NT2/D1 (cell line): ENCODE data around the gene CALHM5.
A peak's percentile ranks its signal among the peaks of the same experiment; 100 is the strongest.

Experiments
- DNase-seq: peaks from one replicate; pipeline ENCODE4 v3.0.0-alpha.2; 2011; ENCODE audit warnings: low read depth, low spot score
- H3K27me3 ChIP-seq: 2 replicates; pipeline ENCODE4 v1.6.0; 2011; ENCODE audit warnings: mild to moderate bottlenecking; ENCODE audit not compliant: insufficient read length, insufficient read depth
- H3K36me3 ChIP-seq: 2 replicates; pipeline ENCODE4 v1.6.1; 2011; ENCODE audit warnings: mild to moderate bottlenecking, low read length, mixed read lengths; ENCODE audit not compliant: insufficient read depth, insufficient read length
- H3K4me1 ChIP-seq: 2 replicates; pipeline ENCODE4 v1.5.1; 2011; ENCODE audit not compliant: insufficient read depth, insufficient read length
- H3K4me3 ChIP-seq: 2 replicates; pipeline ENCODE4 v1.5.1; 2011; ENCODE audit warnings: low read depth; ENCODE audit not compliant: insufficient read length
- H3K9ac ChIP-seq: 2 replicates; pipeline ENCODE4 v1.6.0; 2011; ENCODE audit warnings: low read depth; ENCODE audit not compliant: insufficient read length
- H3K9me3 ChIP-seq: 2 replicates; pipeline ENCODE4 v1.5.1; 2011; ENCODE audit warnings: mild to moderate bottlenecking, low read length; ENCODE audit not compliant: insufficient read depth
- SUZ12 ChIP-seq: IDR thresholded peaks from 2 replicates; pipeline ENCODE4 v1.6.1; 2011; ENCODE audit not compliant: insufficient read length, insufficient read depth; ENCODE audit errors: extremely low read depth
- YY1 ChIP-seq: IDR thresholded peaks from 2 replicates; pipeline ENCODE4 v1.6.1; 2011; ENCODE audit not compliant: insufficient read length, insufficient read depth
- ZNF274 ChIP-seq: IDR thresholded peaks from 2 replicates; pipeline ENCODE4 v1.6.1; 2011; ENCODE audit warnings: mild to moderate bottlenecking, low read depth, low read length

Gene CALHM5

GRCh38 chr6:116524236-116524635 is 12.8 kb downstream of the CALHM5 start:
- no peaks in the 10 kb centered on the region for H3K9me3 ChIP-seq
- no peak overlapping the region for H3K4me3 ChIP-seq
- no peaks in the 10 kb centered on the region for H3K27me3 ChIP-seq
- H3K36me3 ChIP-seq: no peaks in the 10 kb centered on the region
- TF ChIP-seq SUZ12 (no peak), ZNF274 (no peak), YY1 (no peak)
- no peak for DNase-seq
- H3K4me1 ChIP-seq: no peaks in the 10 kb centered on the region
- no peak overlapping the region for H3K9ac ChIP-seq

- H3K4me1 ChIP-seq: no peaks in the 10 kb centered on the region
- TF ChIP-seq YY1 (no peak), SUZ12 (no peak), ZNF274 (no peak)
- no peak for DNase-seq
Measured at GRCh38 chr6:116528133-116528532, 16.7 kb downstream of the CALHM5 start.

GRCh38 chr6:116528780-116529179 is 17.3 kb downstream of the CALHM5 start:
- Histone ChIP-seq H3K27me3 (no peaks in the 10 kb centered on the region), H3K9ac (no peak overlapping the region), H3K4me1 (no peaks in the 10 kb centered on the region), H3K4me3 (no peak overlapping the region), H3K9me3 (no peaks in the 10 kb centered on the region), H3K36me3 (no peaks in the 10 kb centered on the region)
- no peak for TF ChIP-seq SUZ12
- no peak for TF ChIP-seq YY1
- TF ChIP-seq ZNF274: no peak
- no peak for DNase-seq

More at GRCh38 chr6:116528133-116528532, 16.7 kb downstream of the CALHM5 start:
- Histone ChIP-seq H3K4me3 (no peak overlapping the region), H3K36me3 (no peaks in the 10 kb centered on the region), H3K27me3 (no peaks in the 10 kb centered on the region), H3K9me3 (no peaks in the 10 kb centered on the region), H3K9ac (no peak overlapping the region)

GRCh38 chr6:116529466-116530290 is 18.2 kb downstream of the CALHM5 start:
- TF ChIP-seq ZNF274 (no peak), YY1 (no peak), SUZ12 (no peak)
- no peak overlapping the region for H3K9ac ChIP-seq
- no peaks in the 10 kb centered on the region for H3K27me3 ChIP-seq
- no peak for DNase-seq
- H3K4me3 ChIP-seq: no peak overlapping the region
- no peaks in the 10 kb centered on the region for H3K9me3 ChIP-seq
- H3K36me3 ChIP-seq: no peaks in the 10 kb centered on the region
- H3K4me1 ChIP-seq: no peaks in the 10 kb centered on the region

DNA sequence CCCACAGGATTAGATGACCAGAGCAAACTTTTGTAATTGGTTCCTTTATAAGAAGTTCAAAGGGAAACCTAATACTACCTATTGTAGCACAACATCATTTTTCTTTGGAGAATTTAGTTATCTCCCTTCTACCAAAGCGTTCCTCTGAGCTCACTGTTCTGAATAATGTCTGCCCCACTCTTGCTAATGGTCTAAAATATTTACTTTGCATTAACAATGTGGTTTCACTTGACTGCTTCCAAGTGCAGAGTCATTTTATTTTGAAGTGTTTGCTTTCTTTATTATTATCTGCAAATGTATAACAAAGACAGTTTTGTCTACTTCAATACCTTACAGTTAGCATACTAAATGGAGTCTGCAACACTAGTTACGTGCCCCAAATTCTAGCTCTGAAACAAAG is 19.0 kb downstream of the CALHM5 start:
- DNase-seq: no peak
- Histone ChIP-seq H3K27me3 (no peaks in the 10 kb centered on the region), H3K36me3 (no peaks in the 10 kb centered on the region), H3K4me3 (no peak overlapping the region), H3K9me3 (no peaks in the 10 kb centered on the region), H3K4me1 (no peaks in the 10 kb centered on the region), H3K9ac (no peak overlapping the region)
- TF ChIP-seq SUZ12: no peak
- no peak for TF ChIP-seq YY1
- TF ChIP-seq ZNF274: no peak

DNA sequence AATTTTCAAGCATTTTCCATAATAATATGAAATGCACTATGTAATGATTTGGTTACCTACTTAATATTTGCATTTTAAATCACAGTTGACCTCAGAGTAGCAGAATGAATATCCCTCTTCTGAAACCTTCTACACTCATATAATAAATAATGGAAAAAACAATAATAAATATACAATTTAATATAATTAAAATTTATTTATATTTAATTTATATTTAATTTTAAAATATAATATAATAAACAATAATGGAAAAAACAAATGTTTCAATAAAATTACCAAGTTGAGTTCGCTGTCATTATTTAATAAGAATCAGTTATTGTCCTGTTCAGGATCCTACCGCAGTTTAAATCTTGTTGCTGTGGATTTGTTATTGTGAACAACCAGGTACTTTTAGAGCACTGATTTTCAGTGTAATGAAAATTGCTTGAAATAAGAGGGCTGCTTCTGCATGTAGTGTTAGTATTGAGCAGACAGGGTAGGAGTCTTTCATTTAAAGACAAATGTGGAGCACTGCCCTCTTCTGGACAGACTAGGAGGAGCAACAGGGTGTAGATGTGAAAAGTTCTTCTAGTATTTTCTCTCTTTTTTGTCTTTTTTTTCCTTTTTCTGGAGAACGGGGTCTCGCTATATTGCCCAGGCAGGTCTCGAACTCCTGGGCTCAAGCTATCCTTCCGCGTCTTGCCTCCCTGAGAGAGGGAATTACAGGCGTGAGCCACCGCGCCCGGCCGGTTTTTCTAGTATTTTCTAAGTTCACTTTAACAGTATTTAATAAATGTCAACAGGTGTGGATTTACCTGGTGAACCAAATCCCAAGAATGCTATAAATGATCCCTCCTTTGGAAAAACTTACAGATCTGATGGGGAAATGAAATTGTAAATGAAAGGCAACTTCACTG is 20.5 kb downstream of the CALHM5 start:
- H3K9ac ChIP-seq: no peak overlapping the region
- H3K36me3 ChIP-seq: no peaks in the 10 kb centered on the region
- H3K27me3 ChIP-seq: no peaks in the 10 kb centered on the region
- H3K9me3 ChIP-seq: no peaks in the 10 kb centered on the region
- H3K4me1 ChIP-seq: no peaks in the 10 kb centered on the region
- no peak overlapping the region for H3K4me3 ChIP-seq
- TF ChIP-seq YY1 (no peak), SUZ12 (no peak), ZNF274 (no peak)
- DNase-seq: peak; percentile 49
